D721Med (cell line): ENCODE results near the gene CRTAC1.

Source experiments
- DNase-seq: peaks from one replicate; pipeline ENCODE4 v3.0.0; 2011; ENCODE audit warnings: low spot score; ENCODE audit not compliant: insufficient read length
- FAIRE-seq: peaks from 2 replicates; lab custom pipeline; 2011; peaks lifted over from hg19 to GRCh38; lab: Jason Lieb, UNC
- TF ChIP-seq, protein P1 (sequence below): IDR thresholded peaks from 2 replicates; pipeline ENCODE4 v1.5.1; 2012; ENCODE audit warnings: mild to moderate bottlenecking, control low read depth; ENCODE audit not compliant: insufficient read depth; ENCODE audit errors: missing control alignments

Gene CRTAC1

DNA sequence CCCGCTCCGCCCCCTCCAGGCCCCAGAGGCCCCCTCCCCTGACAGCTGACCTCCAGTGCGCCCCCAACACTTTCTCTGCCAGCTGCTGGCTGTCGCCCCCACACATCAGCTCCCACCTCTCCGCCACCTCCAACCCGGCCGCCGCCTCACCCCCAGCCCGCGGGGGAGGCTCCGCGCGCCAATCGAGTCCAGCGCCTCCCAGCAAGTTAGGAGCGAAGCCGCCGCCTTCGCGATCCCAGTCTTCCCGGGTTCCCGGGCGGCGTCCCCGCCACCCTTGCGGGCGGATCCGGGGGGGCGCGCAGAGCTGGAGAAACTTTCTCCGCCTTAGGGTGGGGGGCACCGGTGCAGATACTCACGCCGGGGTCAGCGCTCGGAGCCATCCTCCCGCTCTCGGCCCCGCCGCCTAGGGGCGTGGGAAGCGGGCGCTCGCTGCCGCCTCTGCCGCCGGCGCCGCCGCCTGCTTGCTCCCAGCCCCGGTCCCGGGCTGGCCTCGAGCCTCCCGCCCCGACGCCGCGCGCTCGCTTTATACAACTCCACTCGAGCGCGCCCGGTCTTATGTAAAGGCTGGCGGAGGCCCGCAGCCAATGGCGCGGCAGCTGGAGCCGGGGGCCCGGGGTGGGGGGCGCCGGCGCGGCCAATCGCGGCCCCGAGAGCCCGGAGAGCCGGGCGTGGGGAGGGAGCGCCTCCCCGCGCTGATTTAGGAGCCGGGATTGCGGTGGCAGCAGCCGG lies at the start of gene CRTAC1:
TSS of gene CRTAC1 (minus strand) at position 529 of the 729 bp plus-strand sequence. CDS start at position 380, 149 bp downstream.
- peak; percentile 92 for DNase-seq
- TF ChIP-seq, protein P1, sequence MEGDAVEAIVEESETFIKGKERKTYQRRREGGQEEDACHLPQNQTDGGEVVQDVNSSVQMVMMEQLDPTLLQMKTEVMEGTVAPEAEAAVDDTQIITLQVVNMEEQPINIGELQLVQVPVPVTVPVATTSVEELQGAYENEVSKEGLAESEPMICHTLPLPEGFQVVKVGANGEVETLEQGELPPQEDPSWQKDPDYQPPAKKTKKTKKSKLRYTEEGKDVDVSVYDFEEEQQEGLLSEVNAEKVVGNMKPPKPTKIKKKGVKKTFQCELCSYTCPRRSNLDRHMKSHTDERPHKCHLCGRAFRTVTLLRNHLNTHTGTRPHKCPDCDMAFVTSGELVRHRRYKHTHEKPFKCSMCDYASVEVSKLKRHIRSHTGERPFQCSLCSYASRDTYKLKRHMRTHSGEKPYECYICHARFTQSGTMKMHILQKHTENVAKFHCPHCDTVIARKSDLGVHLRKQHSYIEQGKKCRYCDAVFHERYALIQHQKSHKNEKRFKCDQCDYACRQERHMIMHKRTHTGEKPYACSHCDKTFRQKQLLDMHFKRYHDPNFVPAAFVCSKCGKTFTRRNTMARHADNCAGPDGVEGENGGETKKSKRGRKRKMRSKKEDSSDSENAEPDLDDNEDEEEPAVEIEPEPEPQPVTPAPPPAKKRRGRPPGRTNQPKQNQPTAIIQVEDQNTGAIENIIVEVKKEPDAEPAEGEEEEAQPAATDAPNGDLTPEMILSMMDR = peak; percentile 2
- FAIRE-seq = no peak

GRCh38 chr10:98078774-98079173 lies 48.4 kb upstream of the CRTAC1 start:
- DNase-seq = no peak
- FAIRE-seq = no peak
- TF ChIP-seq, protein P1 = no peak

- FAIRE-seq (no peak), DNase-seq (no peak)
- TF ChIP-seq, protein P1 = no peak
Observed at GRCh38 chr10:98077223-98077622, 46.8 kb upstream of the CRTAC1 start.

GRCh38 chr10:98076086-98076485 lies 45.7 kb upstream of the CRTAC1 start:
- FAIRE-seq (no peak), DNase-seq (no peak)
- TF ChIP-seq, protein P1 = no peak

- no peak for DNase-seq
- TF ChIP-seq, protein P1 = no peak
- FAIRE-seq = no peak
Observed at GRCh38 chr10:98074315-98074911, 44.0 kb upstream of the CRTAC1 start.

DNA sequence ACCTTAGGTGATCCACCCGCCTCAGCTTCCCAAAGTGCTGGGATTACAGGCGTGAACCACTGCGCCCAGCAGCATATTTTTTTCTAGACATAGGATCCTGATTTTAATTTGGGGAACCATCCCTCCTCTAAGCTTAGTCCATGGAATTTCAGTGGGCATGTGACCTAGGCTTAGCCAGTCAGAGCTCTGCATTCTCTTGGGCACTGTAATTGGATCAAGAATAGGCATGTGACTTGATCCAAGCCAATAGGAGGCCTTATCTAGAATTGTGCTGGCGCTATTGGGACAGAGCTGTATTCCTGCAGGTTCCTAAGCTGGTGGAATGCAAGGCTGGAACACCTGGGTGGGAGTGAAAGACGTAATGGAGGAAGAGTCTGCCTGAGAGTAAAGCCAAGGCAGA lies 36.7 kb upstream of the CRTAC1 start:
- TF ChIP-seq, protein P1 = no peak
- FAIRE-seq (no peak), DNase-seq (no peak)

GRCh38 chr10:98063740-98064027 lies 33.3 kb upstream of the CRTAC1 start:
- FAIRE-seq = no peak
- no peak for DNase-seq

More at GRCh38 chr10:98063740-98064027, 33.3 kb upstream of the CRTAC1 start:
- TF ChIP-seq, protein P1 = no peak
